ENCODE measurements around the gene ADGRL3.

- TF ChIP-seq CTCF (IDR thresholded peaks at IDR 0.05): no peak
- no peak for TF ChIP-seq POLR2A (IDR thresholded peaks at IDR 0.05)
Observed at GRCh38 chr4:61995717-61996340, 795.7 kb downstream of the ADGRL3 start.

Measured in adrenal gland (tissue), 5 donors.